K562 (cell line): ENCODE results near the gene POU3F1. TPM values are rescaled to one million over a fixed set of nuclear protein-coding genes. Genes with fewer than 3 reads are reported as not detected.
A peak's percentile ranks its signal among the peaks of the same experiment; 100 is the strongest.

Experiments used
- ARID2 ChIP-seq: fragments of 450-650 bp; IDR thresholded peaks from 2 replicates; pipeline ENCODE4 v1.6.1; 2017; ENCODE audit warnings: antibody characterized with exemption, mild to moderate bottlenecking
- ATF1 ChIP-seq, 2 experiments: fragments of 450-650 bp in 1 of 2; IDR thresholded peaks; 2 replicates each; pipeline ENCODE4 v1.6.1; 2016; ENCODE audit warnings: missing compliant biosample characterization in 1 of 2, missing genetic modification characterization in 1 of 2
- CBX3 ChIP-seq, 2 experiments: IDR thresholded peaks; 1 replicate in 1 of 2; 2 replicates in 1 of 2; pipeline ENCODE4 v1.6.1; 2012; ENCODE audit warnings: inconsistent platforms in 2 of 2, low read length in 2 of 2, borderline replicate concordance in 1 of 2, control low read depth in 1 of 2
- CCNT2 ChIP-seq: IDR thresholded peaks from 2 replicates; pipeline ENCODE4 v1.6.1; 2011; ENCODE audit warnings: borderline replicate concordance, low read depth, mild to moderate bottlenecking, moderate library complexity, mixed read lengths, low read length; ENCODE audit not compliant: insufficient read length; ENCODE audit errors: extremely low read depth
- CREB1 ChIP-seq, 2 experiments: sonication (generic) in 1 of 2; formaldehyde crosslinking in 1 of 2; IDR thresholded peaks; 2 replicates each; pipeline versions ENCODE4 v1.6.1 to v1.8.0; 2012 to 2022; ENCODE audit warnings: inconsistent platforms in 1 of 2, mild to moderate bottlenecking in 1 of 2, missing genetic modification reagents in 1 of 2, moderate library complexity in 1 of 2
- E2F3 ChIP-seq: fragments of 250-450 bp; sonication (Bioruptor Pico); IDR thresholded peaks from 2 replicates; pipeline ENCODE4 v1.4.0; 2020; ENCODE audit warnings: mild to moderate bottlenecking
- HSF4 ChIP-seq: fragments of 250-450 bp; sonication (Bioruptor Pico); IDR thresholded peaks from 2 replicates; pipeline ENCODE4 v2.1.2; 2022; ENCODE audit warnings: mild to moderate bottlenecking, moderate library complexity, borderline replicate concordance
- IRF2 ChIP-seq: sonication (generic); formaldehyde crosslinking; IDR thresholded peaks from 2 replicates; pipeline ENCODE4 v1.8.1; 2022; ENCODE audit warnings: mild to moderate bottlenecking, missing genetic modification reagents
- KLF6 ChIP-seq: fragments of 250-450 bp; sonication (Bioruptor Pico); IDR thresholded peaks from 2 replicates; pipeline ENCODE4 v1.4.0; 2020; ENCODE audit warnings: mild to moderate bottlenecking, moderate library complexity, borderline replicate concordance
- POLR2AphosphoS2 ChIP-seq: IDR thresholded peaks from 2 replicates; pipeline ENCODE4 v1.6.1; 2012; ENCODE audit warnings: low read length, improper control_type of control experiment
- ZNF77 ChIP-seq: fragments of 250-450 bp; sonication (Bioruptor Pico); IDR thresholded peaks from 2 replicates; pipeline ENCODE4 v1.5.0; 2020
- ZSCAN32 ChIP-seq: fragments of 450-650 bp; formaldehyde crosslinking; IDR thresholded peaks from 2 replicates; pipeline ENCODE4 v1.4.0; 2020; ENCODE audit warnings: mild to moderate bottlenecking, moderate library complexity
- polyA plus RNA-seq, 8 experiments: library from polyadenylated mRNA; depleted of rRNA in 4 of 8; stranded (reverse) in 5 of 8; unstranded in 3 of 8; fragments of >200 nt; fragmentation: Nextera tagmentation in 2 of 8; fragmentation: Illumina TruSeq in 1 of 8; extraction: Ambion mirVana in 2 of 8; extraction: Trizol in 1 of 8; gene quantifications; 2 replicates each; pipeline versions ENCODE4 v1.2.1 to v1.2.3, GENCODE V29; 2011 to 2014; ENCODE audit warnings: inconsistent platforms in 1 of 8, missing spikeins in 1 of 8
- total RNA-seq, 7 experiments: library from RNA; depleted of rRNA in 6 of 7; stranded (reverse); fragments of >200 nt in 6 of 7; fragmentation: Illumina TruSeq in 2 of 7; extraction: Trizol in 2 of 7; gene quantifications; 2 replicates each; pipeline versions ENCODE4 v1.2.1 to v1.2.3, GENCODE V29; 2011 to 2021; ENCODE audit warnings: low replicate concordance in 1 of 7
- TF ChIP-seq, protein P1 (sequence below): fragments of 450-650 bp; IDR thresholded peaks from 2 replicates; pipeline ENCODE4 v1.7.0; 2016; ENCODE audit warnings: borderline replicate concordance
- TF ChIP-seq, protein P2 (sequence below), 2 experiments: fragments of 450-650 bp; IDR thresholded peaks; 2 replicates each; pipeline ENCODE4 v1.6.1; 2018; ENCODE audit warnings: mild to moderate bottlenecking in 2 of 2, low read depth in 1 of 2; ENCODE audit not compliant: partially characterized antibody in 2 of 2
- TF ChIP-seq, protein P3 (sequence below): fragments of 450-650 bp; formaldehyde crosslinking; conservative IDR thresholded peaks from 2 replicates; pipeline ENCODE4 v1.4.0; 2022; ENCODE audit warnings: mild to moderate bottlenecking, missing genetic modification characterization
- TF ChIP-seq, protein P4 (sequence below): fragments of 450-650 bp; IDR thresholded peaks from 2 replicates; pipeline ENCODE4 v1.6.1; 2018; ENCODE audit not compliant: partially characterized antibody

POU3F1 gene
- total and polyA plus RNA-seq, 9 of the 15 experiments (the other 6 are each of a cell fraction or from before 2014, with no cell fraction given), result 0.09 TPM; not detected in 8

DNA sequence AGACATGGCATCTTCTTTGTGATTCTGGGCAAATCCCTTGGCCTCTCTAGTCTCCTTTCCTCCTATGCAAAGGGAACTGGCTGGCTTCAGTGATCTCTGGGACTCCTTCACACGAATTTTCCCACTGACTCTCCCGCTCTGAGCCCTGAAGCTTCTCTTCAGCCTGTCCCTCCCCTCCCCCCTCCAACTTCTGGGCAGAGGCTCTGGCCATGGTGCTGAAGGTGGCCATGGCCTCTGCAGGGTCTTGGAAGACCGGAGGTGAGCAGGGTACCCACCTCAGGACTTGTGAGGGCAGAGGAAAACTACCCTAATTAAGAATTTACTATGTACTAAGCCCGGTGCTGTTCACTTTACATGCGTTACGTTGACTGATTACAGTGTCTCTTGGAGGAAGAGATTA is 29.4 kb upstream of the POU3F1 start (continued):
- TF ChIP-seq, protein P1, sequence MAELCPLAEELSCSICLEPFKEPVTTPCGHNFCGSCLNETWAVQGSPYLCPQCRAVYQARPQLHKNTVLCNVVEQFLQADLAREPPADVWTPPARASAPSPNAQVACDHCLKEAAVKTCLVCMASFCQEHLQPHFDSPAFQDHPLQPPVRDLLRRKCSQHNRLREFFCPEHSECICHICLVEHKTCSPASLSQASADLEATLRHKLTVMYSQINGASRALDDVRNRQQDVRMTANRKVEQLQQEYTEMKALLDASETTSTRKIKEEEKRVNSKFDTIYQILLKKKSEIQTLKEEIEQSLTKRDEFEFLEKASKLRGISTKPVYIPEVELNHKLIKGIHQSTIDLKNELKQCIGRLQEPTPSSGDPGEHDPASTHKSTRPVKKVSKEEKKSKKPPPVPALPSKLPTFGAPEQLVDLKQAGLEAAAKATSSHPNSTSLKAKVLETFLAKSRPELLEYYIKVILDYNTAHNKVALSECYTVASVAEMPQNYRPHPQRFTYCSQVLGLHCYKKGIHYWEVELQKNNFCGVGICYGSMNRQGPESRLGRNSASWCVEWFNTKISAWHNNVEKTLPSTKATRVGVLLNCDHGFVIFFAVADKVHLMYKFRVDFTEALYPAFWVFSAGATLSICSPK, result no peak
- TF ChIP-seq IRF2 (CRISPR knock-in tag), result 0 out of 2 replicates have a peak, but pooled peaks have one; percentile 18
- no peak for TF ChIP-seq ZSCAN32
- no peak for TF ChIP-seq KLF6 (CRISPR knock-in tag)
- TF ChIP-seq, protein P2, sequence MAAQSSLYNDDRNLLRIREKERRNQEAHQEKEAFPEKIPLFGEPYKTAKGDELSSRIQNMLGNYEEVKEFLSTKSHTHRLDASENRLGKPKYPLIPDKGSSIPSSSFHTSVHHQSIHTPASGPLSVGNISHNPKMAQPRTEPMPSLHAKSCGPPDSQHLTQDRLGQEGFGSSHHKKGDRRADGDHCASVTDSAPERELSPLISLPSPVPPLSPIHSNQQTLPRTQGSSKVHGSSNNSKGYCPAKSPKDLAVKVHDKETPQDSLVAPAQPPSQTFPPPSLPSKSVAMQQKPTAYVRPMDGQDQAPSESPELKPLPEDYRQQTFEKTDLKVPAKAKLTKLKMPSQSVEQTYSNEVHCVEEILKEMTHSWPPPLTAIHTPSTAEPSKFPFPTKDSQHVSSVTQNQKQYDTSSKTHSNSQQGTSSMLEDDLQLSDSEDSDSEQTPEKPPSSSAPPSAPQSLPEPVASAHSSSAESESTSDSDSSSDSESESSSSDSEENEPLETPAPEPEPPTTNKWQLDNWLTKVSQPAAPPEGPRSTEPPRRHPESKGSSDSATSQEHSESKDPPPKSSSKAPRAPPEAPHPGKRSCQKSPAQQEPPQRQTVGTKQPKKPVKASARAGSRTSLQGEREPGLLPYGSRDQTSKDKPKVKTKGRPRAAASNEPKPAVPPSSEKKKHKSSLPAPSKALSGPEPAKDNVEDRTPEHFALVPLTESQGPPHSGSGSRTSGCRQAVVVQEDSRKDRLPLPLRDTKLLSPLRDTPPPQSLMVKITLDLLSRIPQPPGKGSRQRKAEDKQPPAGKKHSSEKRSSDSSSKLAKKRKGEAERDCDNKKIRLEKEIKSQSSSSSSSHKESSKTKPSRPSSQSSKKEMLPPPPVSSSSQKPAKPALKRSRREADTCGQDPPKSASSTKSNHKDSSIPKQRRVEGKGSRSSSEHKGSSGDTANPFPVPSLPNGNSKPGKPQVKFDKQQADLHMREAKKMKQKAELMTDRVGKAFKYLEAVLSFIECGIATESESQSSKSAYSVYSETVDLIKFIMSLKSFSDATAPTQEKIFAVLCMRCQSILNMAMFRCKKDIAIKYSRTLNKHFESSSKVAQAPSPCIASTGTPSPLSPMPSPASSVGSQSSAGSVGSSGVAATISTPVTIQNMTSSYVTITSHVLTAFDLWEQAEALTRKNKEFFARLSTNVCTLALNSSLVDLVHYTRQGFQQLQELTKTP (IDR thresholded peaks at IDR 0.05; ENCODE audit: low read depth in 1 of 2, partially characterized antibody in 2 of 2), result peak in 1 of 2 experiments; percentile 93
- TF ChIP-seq, protein P3, sequence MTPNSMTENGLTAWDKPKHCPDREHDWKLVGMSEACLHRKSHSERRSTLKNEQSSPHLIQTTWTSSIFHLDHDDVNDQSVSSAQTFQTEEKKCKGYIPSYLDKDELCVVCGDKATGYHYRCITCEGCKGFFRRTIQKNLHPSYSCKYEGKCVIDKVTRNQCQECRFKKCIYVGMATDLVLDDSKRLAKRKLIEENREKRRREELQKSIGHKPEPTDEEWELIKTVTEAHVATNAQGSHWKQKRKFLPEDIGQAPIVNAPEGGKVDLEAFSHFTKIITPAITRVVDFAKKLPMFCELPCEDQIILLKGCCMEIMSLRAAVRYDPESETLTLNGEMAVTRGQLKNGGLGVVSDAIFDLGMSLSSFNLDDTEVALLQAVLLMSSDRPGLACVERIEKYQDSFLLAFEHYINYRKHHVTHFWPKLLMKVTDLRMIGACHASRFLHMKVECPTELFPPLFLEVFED (CRISPR knock-in tag), result no peak
- TF ChIP-seq CBX3 (IDR thresholded peaks at IDR 0.05; ENCODE audit: borderline replicate concordance in 1 of 2, low read length in 2 of 2), result no peak
- no peak for TF ChIP-seq HSF4
- TF ChIP-seq ZNF77 (CRISPR knock-in tag), result no peak
- TF ChIP-seq ARID2, result no peak
- TF ChIP-seq ATF1 (CRISPR knock-in tag; IDR thresholded peaks at IDR 0.05), result no peak
- TF ChIP-seq ATF1 (tag; IDR thresholded peaks at IDR 0.05), result no peak
- no peak for TF ChIP-seq POLR2AphosphoS2
- no peak for TF ChIP-seq CREB1 (IDR thresholded peaks at IDR 0.05)
- TF ChIP-seq CREB1 (CRISPR knock-in tag; IDR thresholded peaks at IDR 0.05), result 0 out of 2 replicates have a peak, but pooled peaks have one; percentile 7
- no peak for TF ChIP-seq CCNT2
- TF ChIP-seq, protein P4, sequence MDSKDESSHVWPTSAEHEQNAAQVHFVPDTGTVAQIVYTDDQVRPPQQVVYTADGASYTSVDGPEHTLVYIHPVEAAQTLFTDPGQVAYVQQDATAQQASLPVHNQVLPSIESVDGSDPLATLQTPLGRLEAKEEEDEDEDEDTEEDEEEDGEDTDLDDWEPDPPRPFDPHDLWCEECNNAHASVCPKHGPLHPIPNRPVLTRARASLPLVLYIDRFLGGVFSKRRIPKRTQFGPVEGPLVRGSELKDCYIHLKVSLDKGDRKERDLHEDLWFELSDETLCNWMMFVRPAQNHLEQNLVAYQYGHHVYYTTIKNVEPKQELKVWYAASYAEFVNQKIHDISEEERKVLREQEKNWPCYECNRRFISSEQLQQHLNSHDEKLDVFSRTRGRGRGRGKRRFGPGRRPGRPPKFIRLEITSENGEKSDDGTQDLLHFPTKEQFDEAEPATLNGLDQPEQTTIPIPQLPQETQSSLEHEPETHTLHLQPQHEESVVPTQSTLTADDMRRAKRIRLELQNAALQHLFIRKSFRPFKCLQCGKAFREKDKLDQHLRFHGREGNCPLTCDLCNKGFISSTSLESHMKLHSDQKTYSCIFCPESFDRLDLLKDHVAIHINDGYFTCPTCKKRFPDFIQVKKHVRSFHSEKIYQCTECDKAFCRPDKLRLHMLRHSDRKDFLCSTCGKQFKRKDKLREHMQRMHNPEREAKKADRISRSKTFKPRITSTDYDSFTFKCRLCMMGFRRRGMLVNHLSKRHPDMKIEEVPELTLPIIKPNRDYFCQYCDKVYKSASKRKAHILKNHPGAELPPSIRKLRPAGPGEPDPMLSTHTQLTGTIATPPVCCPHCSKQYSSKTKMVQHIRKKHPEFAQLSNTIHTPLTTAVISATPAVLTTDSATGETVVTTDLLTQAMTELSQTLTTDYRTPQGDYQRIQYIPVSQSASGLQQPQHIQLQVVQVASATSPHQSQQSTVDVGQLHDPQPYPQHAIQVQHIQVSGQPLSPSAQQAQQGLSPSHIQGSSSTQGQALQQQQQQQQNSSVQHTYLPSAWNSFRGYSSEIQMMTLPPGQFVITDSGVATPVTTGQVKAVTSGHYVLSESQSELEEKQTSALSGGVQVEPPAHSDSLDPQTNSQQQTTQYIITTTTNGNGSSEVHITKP, result no peak
- TF ChIP-seq E2F3, result no peak
